COLO829 (cell line): ENCODE data around the gene TMEM9.
A peak's percentile ranks its signal among the peaks of the same experiment; 100 is the strongest.

Experiments
- DNase-seq: peaks from one replicate; pipeline ENCODE4 v3.0.0; 2012; ENCODE audit warnings: low spot score

The TMEM9 gene

GRCh38 chr1:201154389-201155165, at the start of gene TMEM9:
TSS of gene TMEM9 (minus strand) at chr1:201154474. CDS start at chr1:201153923, 551 bp downstream.
- DNase-seq, result peak; percentile 100

- no peak for DNase-seq
These were observed 44.3 kb upstream of the TMEM9 start for GRCh38 chr1:201198598-201198997.

- DNase-seq, result no peak
These were observed 39.8 kb upstream of the TMEM9 start for GRCh38 chr1:201194046-201194445.

- no peak for DNase-seq
These were observed 38.1 kb upstream of the TMEM9 start for GRCh38 chr1:201192261-201192788.

- DNase-seq, result peak; percentile 80
These were observed 37.5 kb upstream of the TMEM9 start for GRCh38 chr1:201191653-201192260.

- no peak for DNase-seq
These were observed 36.4 kb upstream of the TMEM9 start, which contains the start of gene IGFN1 for GRCh38 chr1:201190624-201191051. TSS of gene IGFN1 (plus strand) at chr1:201190824. CDS start at chr1:201193294, 2,470 bp downstream.

GRCh38 chr1:201190005-201190404, 35.7 kb upstream of the TMEM9 start:
- no peak for DNase-seq

- DNase-seq, result no peak
These were observed 34.8 kb upstream of the TMEM9 start for GRCh38 chr1:201189085-201189484.

GRCh38 chr1:201186192-201186591, 31.9 kb upstream of the TMEM9 start:
- no peak for DNase-seq

- DNase-seq, result no peak
These were observed 31.4 kb upstream of the TMEM9 start for GRCh38 chr1:201185527-201186128.

GRCh38 chr1:201185123-201185453, 30.8 kb upstream of the TMEM9 start:
- DNase-seq, result no peak

- DNase-seq, result peak; percentile 45
These were observed 30.2 kb upstream of the TMEM9 start for GRCh38 chr1:201184307-201185122.

- DNase-seq, result no peak
These were observed 29.5 kb upstream of the TMEM9 start for GRCh38 chr1:201183753-201184152.

- DNase-seq, result no peak
These were observed 28.9 kb upstream of the TMEM9 start for GRCh38 chr1:201183209-201183608.

- no peak for DNase-seq
These were observed 27.5 kb upstream of the TMEM9 start for GRCh38 chr1:201181726-201182125.

GRCh38 chr1:201181323-201181722, 27.0 kb upstream of the TMEM9 start:
- no peak for DNase-seq

- DNase-seq, result no peak
These were observed 26.6 kb upstream of the TMEM9 start for GRCh38 chr1:201180901-201181300.

- no peak for DNase-seq
These were observed 25.9 kb upstream of the TMEM9 start for GRCh38 chr1:201180141-201180540.

- no peak for DNase-seq
These were observed 24.4 kb upstream of the TMEM9 start for GRCh38 chr1:201178718-201179117.

- no peak for DNase-seq
These were observed 22.7 kb upstream of the TMEM9 start for GRCh38 chr1:201176940-201177339.

GRCh38 chr1:201175820-201176500, 21.7 kb upstream of the TMEM9 start:
- DNase-seq, result no peak

GRCh38 chr1:201173736-201174135, 19.5 kb upstream of the TMEM9 start:
- no peak for DNase-seq
